HEK293T (cell line): ENCODE data around the gene CACNA1S.

Experiments
- CTCF ChIA-PET: fragments of 350-600 bp; formaldehyde crosslinking; extraction: SDS; loops from one replicate; lab custom pipeline; 2021; ENCODE audit warnings: antibody characterized with exemption, inconsistent platforms; lab: Yijun Ruan, JAX
- POLR2A ChIA-PET: fragments of 350-600 bp; formaldehyde crosslinking; extraction: SDS; loops from one replicate; lab custom pipeline; 2020; ENCODE audit warnings: antibody characterized with exemption, inconsistent platforms; lab: Yijun Ruan, JAX
- DNase-seq: peaks from one replicate; pipeline ENCODE4 v3.0.0; 2012; ENCODE audit warnings: mixed read lengths; ENCODE audit errors: extremely low spot score
- ARNT ChIP-seq: fragments of 450-650 bp; IDR thresholded peaks from 2 replicates; pipeline ENCODE4 v1.6.1; 2017; ENCODE audit warnings: mild to moderate bottlenecking
- BHLHE40 ChIP-seq: fragments of 450-650 bp; IDR thresholded peaks from 2 replicates; pipeline ENCODE4 v1.6.1; 2016; ENCODE audit warnings: mild to moderate bottlenecking, moderate library complexity, borderline replicate concordance
- CTBP1 ChIP-seq: fragments of 450-650 bp; IDR thresholded peaks from 2 replicates; pipeline ENCODE4 v1.6.1; 2016; ENCODE audit warnings: borderline replicate concordance
- ELF4 ChIP-seq: fragments of 450-650 bp; IDR thresholded peaks from 2 replicates; pipeline ENCODE4 v1.6.1; 2017; ENCODE audit warnings: antibody characterized with exemption
- FOXA1 ChIP-seq: fragments of 450-650 bp; IDR thresholded peaks from 2 replicates; pipeline ENCODE4 v1.6.1; 2016; ENCODE audit warnings: mild to moderate bottlenecking
- FOXK2 ChIP-seq: fragments of 450-650 bp; IDR thresholded peaks from 2 replicates; pipeline ENCODE4 v1.6.1; 2016; ENCODE audit warnings: mild to moderate bottlenecking
- FOXM1 ChIP-seq: fragments of 450-650 bp; IDR thresholded peaks from 2 replicates; pipeline ENCODE4 v1.6.1; 2017; ENCODE audit warnings: mild to moderate bottlenecking, borderline replicate concordance
- HDGF ChIP-seq: fragments of 450-650 bp; IDR thresholded peaks from 2 replicates; pipeline ENCODE4 v1.6.1; 2017; ENCODE audit warnings: antibody characterized with exemption, borderline replicate concordance
- L3MBTL2 ChIP-seq: fragments of 450-650 bp; conservative IDR thresholded peaks from 2 replicates; pipeline ENCODE4 v1.6.1; 2016; ENCODE audit warnings: mild to moderate bottlenecking
- LEF1 ChIP-seq: fragments of 450-650 bp; IDR thresholded peaks from 2 replicates; pipeline ENCODE4 v1.6.1; 2017; ENCODE audit warnings: mild to moderate bottlenecking, borderline replicate concordance
- NFRKB ChIP-seq: fragments of 450-650 bp; IDR thresholded peaks from 2 replicates; pipeline ENCODE4 v1.6.1; 2016; ENCODE audit warnings: mild to moderate bottlenecking, moderate library complexity
- SP1 ChIP-seq: fragments of 450-650 bp; IDR thresholded peaks from 2 replicates; pipeline ENCODE4 v1.6.1; 2017
- SUZ12 ChIP-seq: fragments of 450-650 bp; IDR thresholded peaks from 2 replicates; pipeline ENCODE4 v1.6.1; 2016; ENCODE audit warnings: mild to moderate bottlenecking
- TARDBP ChIP-seq: fragments of 450-650 bp; IDR thresholded peaks from 2 replicates; pipeline ENCODE4 v1.6.1; 2016
- ZNF384 ChIP-seq: fragments of 450-650 bp; IDR thresholded peaks from 2 replicates; pipeline ENCODE4 v1.6.1; 2016
- TF ChIP-seq, protein P1 (sequence below): fragments of 450-650 bp; IDR thresholded peaks from 2 replicates; pipeline ENCODE4 v1.6.1; 2016

CACNA1S gene

GRCh38 chr1:201125019-201125418 is 12.8 kb upstream of the CACNA1S start:
- ChIA-PET CTCF (interaction anchor here (0.7 to 1.1 kb wide), 3 partner anchors 11 to 101 kb away, joined by 3 read pairs; no protein-coding TSS in a partner anchor), POLR2A (no interaction called here)
- TF ChIP-seq HDGF: no peak
- DNase-seq: no peak

DNA sequence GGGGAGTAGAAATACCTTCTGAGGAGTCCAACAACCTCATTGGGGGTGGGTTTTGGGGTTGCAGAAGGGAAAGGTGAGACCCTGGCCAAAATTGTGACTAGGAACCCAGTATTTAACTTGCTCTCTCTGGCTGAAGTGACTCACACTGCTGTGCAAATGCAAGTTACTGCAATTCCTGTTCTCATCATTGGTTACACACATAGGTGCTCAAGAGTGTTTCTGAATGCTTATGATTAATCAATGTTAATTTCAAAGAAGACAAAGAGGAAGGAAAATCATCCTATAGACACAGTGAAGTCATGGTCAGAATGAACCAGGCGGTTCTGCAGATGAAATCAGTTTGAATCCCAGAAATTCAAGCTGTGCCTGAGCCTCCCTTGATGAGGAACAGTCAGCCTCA is 11.6 kb upstream of the CACNA1S start:
- no peak for TF ChIP-seq FOXA1
- TF ChIP-seq SUZ12: no peak
- no peak for TF ChIP-seq SP1
- no peak for TF ChIP-seq ZNF384
- TF ChIP-seq FOXM1: no peak
- TF ChIP-seq BHLHE40: no peak
- TF ChIP-seq FOXK2: no peak
- no peak for TF ChIP-seq LEF1
- no peak for TF ChIP-seq NFRKB
- TF ChIP-seq L3MBTL2: no peak
- TF ChIP-seq ELF4: no peak
- CTCF ChIA-PET: interaction anchor here (1.0 kb wide), 1 partner anchor 152 kb away, joined by 3 read pairs; no protein-coding TSS in a partner anchor
- no peak for DNase-seq
- POLR2A ChIA-PET: interaction anchor here (0.7 kb wide), 1 partner anchor 46 kb away, joined by 3 read pairs; no protein-coding TSS in a partner anchor

DNA sequence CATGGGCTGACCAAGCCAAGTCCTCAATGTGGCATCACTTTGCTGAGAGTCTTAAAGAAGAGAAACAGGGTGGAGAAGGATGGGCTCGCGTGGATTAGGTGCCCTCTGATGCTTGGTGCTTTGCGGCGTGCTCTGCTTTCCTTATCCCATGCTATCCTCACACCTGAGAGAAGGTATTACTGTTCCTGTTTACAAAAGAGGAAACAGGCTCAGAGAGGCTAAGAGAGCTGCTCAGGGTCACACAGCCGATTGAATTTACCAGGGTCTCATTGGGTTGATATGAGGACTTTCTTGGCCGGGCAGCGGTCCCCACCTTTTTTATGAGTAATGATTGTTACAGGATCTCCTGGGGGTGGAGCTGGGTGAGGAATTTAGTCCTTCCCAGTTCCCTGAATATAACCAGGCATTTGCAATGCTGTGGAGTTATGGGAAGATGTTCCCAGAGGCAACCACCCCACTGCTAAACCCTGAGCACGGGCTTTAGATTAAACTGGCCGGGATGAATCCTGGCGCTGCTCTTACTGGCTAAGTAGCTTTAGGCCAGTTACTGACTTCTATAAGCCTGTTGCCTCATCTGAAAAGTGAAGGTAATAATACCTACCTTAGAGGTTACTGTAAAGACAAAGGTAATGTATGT is 10.2 kb upstream of the CACNA1S start:
- ChIA-PET CTCF (interaction anchor here (0.6 to 1.9 kb wide), 3 partner anchors 14 to 1121 kb away, joined by 3 to 7 read pairs (median 3); no protein-coding TSS in a partner anchor), POLR2A (no interaction called here)
- no peak for TF ChIP-seq SP1
- DNase-seq: no peak

DNA sequence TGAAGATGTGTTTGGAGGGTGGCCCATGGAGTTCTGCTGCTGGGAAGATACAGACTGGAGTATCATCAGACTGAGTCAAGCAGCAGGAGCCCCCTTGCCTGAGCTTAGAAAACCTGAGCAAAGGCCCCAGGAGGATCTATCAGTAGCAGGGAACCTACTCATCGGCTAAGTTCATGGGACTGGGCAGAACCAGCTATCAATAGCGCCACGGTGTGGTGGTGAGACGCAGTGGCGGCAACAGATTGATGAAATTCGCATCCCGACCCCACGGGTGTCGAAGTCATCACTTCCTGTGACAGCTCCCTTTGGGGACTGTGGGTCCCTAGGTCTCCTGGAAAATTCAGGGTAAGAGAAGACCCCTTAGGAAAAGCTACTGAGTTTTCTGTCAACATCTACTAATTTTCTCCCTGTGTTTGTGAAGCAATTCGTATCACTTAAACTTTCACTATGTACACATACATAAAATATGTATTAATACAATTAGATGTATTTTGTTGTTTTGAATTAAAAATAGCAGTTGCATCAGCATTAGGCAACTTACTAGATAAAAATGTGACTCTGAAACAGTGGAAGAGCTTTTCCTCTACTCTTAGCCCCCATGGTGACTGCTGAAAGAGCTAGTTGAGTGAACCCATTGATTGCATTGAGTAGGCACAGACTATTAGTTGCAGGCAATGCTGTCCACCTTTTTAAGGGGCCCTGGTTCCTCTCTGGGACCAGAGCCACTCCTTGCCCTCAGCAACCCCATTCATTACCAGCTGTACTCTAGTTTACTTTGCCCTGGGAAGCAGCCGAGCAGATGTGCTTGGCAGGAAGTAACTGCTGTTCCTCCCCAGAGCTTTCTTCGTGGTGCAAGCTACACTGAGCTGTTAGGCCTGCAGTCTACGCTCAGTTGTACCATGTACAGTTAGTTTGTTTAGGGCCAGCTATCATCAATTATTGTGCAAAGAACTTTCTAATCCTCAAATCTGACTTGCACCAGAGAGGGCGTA is 7.3 kb upstream of the CACNA1S start:
- peak; percentile 83 for DNase-seq
- TF ChIP-seq SP1: no peak
- TF ChIP-seq ELF4: no peak
- no peak for TF ChIP-seq SUZ12
- no peak for TF ChIP-seq LEF1
- TF ChIP-seq, protein P1, sequence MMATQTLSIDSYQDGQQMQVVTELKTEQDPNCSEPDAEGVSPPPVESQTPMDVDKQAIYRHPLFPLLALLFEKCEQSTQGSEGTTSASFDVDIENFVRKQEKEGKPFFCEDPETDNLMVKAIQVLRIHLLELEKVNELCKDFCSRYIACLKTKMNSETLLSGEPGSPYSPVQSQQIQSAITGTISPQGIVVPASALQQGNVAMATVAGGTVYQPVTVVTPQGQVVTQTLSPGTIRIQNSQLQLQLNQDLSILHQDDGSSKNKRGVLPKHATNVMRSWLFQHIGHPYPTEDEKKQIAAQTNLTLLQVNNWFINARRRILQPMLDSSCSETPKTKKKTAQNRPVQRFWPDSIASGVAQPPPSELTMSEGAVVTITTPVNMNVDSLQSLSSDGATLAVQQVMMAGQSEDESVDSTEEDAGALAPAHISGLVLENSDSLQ: no peak
- no peak for TF ChIP-seq CTBP1
- no peak for TF ChIP-seq L3MBTL2
- TF ChIP-seq ARNT: no peak
- no peak for TF ChIP-seq ZNF384
- no peak for TF ChIP-seq NFRKB
- no peak for TF ChIP-seq BHLHE40
- no peak for TF ChIP-seq TARDBP
- no peak for TF ChIP-seq FOXA1
- no peak for TF ChIP-seq FOXK2
- no peak for TF ChIP-seq HDGF
- TF ChIP-seq FOXM1: no peak
- POLR2A ChIA-PET: interaction anchor here (1.7 kb wide), 1 partner anchor 148 kb away, joined by 6 read pairs; no protein-coding TSS in a partner anchor
- CTCF ChIA-PET: interaction anchor here (0.7 to 1.9 kb wide), 21 partner anchors 10 to 560 kb away, joined by 3 to 17 read pairs (median 4); no protein-coding TSS in a partner anchor

- ChIA-PET POLR2A (no interaction called here), CTCF (interaction anchor here (1.0 to 1.5 kb wide), 2 partner anchors 30 to 137 kb away, joined by 4 to 5 read pairs; no protein-coding TSS in a partner anchor)
- DNase-seq: no peak
- TF ChIP-seq BHLHE40 (no peak), CTBP1 (no peak), SUZ12 (no peak), HDGF (no peak), L3MBTL2 (no peak), FOXM1 (no peak), ZNF384 (no peak), TARDBP (no peak), FOXA1 (no peak), ARNT (no peak), NFRKB (no peak), FOXK2 (no peak), ELF4 (no peak), LEF1 (no peak), SP1 (no peak)
- TF ChIP-seq, protein P1: no peak
Measured at GRCh38 chr1:201116091-201116490, 3.9 kb upstream of the CACNA1S start.

DNA sequence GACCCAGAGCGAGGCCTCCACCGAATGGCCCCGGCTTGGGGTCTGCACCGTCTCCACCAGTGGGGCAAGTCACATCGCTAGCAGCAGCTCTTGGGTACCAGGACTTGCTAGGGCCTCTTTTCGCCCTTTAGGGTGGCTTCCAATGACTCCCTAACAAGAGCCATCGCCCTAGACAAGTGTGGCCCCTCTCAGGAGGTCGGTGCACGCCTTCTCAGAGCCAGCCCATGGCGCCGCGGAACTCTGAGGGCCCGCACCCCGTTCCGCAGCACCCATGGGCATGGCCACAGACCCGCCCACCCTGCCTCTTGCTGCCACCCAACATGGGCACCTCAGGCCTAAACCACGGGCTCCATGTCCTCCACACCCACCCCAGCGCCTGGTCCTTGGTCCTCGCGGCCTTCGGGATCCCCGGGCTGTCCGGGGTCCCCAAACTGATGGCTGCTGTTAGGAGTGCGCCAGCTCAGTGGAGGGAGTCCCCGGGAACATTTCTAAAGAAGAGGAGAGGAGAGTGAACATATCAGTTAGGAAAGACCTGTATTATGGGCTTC is 3.2 kb upstream of the CACNA1S start:
- TF ChIP-seq BHLHE40 (no peak), CTBP1 (no peak), ARNT (no peak), FOXM1 (no peak), FOXK2 (no peak), LEF1 (no peak), HDGF (no peak)
- TF ChIP-seq, protein P1: no peak
- ChIA-PET CTCF (interaction anchor here (2.1 kb wide), 1 partner anchor 30 kb away, joined by 13 read pairs; no protein-coding TSS in a partner anchor), POLR2A (no interaction called here)
- DNase-seq: no peak
